Measurements from ENCODE around the gene DGKH.

GRCh38 chr13:42040730-42041010 is 7.8 kb upstream of the DGKH start:
- no peak for TF ChIP-seq CTCF (IDR thresholded peaks at IDR 0.05 in 2 of 3, conservative IDR thresholded peaks at IDR 0.05 in 1 of 3; ENCODE audit: borderline replicate concordance in 1 of 3, insufficient read depth in 1 of 3, low read depth in 2 of 3, low read length in 2 of 3)
- no peak for TF ChIP-seq POLR2A (IDR thresholded peaks at IDR 0.05; ENCODE audit: borderline replicate concordance, extremely low read depth, insufficient read depth, insufficient read length)
- no peak for TF ChIP-seq ZNF274 (IDR thresholded peaks at IDR 0.05; ENCODE audit: low read depth, low read length)
- TF ChIP-seq ATF3 (IDR thresholded peaks at IDR 0.05): no peak
- TF ChIP-seq EZH2phosphoT487 (IDR thresholded peaks at IDR 0.05; ENCODE audit: borderline replicate concordance): no peak
- TF ChIP-seq EZH2 (IDR thresholded peaks at IDR 0.05): no peak
- no peak for TF ChIP-seq EGR1 (IDR thresholded peaks at IDR 0.05; ENCODE audit: low read depth)
- TF ChIP-seq JUND (IDR thresholded peaks at IDR 0.05): no peak
- TF ChIP-seq YY1 (IDR thresholded peaks at IDR 0.05; ENCODE audit: extremely low read depth, insufficient replicate concordance, low read depth, low read length): no peak

Data from HCT116 (cell line).